ENCODE measurements around the gene TTPAL. TPM values are rescaled to one million over a fixed set of nuclear protein-coding genes. Genes with fewer than 3 reads are reported as not detected.

TTPAL gene
- total RNA-seq, 6 experiments from 2014 or later: 18.0 to 102 (median 28.7) TPM

- ATAC-seq: no peak
- intact Hi-C loops (cut with DNase I): no loop called here
- 88% methylated on average over 3 of the region's 3 CpGs for WGBS (ENCODE audit: insufficient coverage, low coverage, low lambda C conversion rate, missing lambda C conversion rate)
Observed at GRCh38 chr20:44496976-44497375, 21.3 kb downstream of the TTPAL start.

GRCh38 chr20:44497761-44498160 lies 22.1 kb downstream of the TTPAL start:
- WGBS (ENCODE audit: insufficient coverage, low coverage, low lambda C conversion rate, missing lambda C conversion rate): 80% methylated on average over 3 of the region's 3 CpGs
- ATAC-seq: no peak

More at GRCh38 chr20:44496976-44497375, 21.3 kb downstream of the TTPAL start:
- peaks cover 17 to 82% (median 39%) of the 10 kb centered on the region in 4 donors for H3K36me3 ChIP-seq
- no peak for TF ChIP-seq CTCF (IDR thresholded peaks at IDR 0.05)
- TF ChIP-seq POLR2A (IDR thresholded peaks at IDR 0.05): no peak
- no peaks in the 10 kb centered on the region for H3K27me3 ChIP-seq
- H3K4me1 ChIP-seq: peaks cover 0 to 7% (median 0%) of the 10 kb centered on the region in 4 donors
- DNase-seq: no peak
- H3K4me3 ChIP-seq: no peak overlapping the region
- H3K9me3 ChIP-seq: no peaks in the 10 kb centered on the region
- H3K27ac ChIP-seq: no peak overlapping the region

GRCh38 chr20:44500221-44500620 lies 24.5 kb downstream of the TTPAL start:
- DNase-seq (no peak), ATAC-seq (no peak)
- Histone ChIP-seq H3K9me3 (no peaks in the 10 kb centered on the region), H3K27ac (no peak overlapping the region), H3K27me3 (no peaks in the 10 kb centered on the region), H3K4me1 (peaks cover 0 to 3% (median 0%) of the 10 kb centered on the region in 4 donors), H3K36me3 (peaks cover 29 to 83% (median 55%) of the 10 kb centered on the region in 4 donors), H3K4me3 (no peak overlapping the region)
- TF ChIP-seq CTCF (IDR thresholded peaks at IDR 0.05) (no peak), POLR2A (IDR thresholded peaks at IDR 0.05) (no peak)
- 88% methylated on average over 3 of the region's 3 CpGs for WGBS (ENCODE audit: insufficient coverage, low coverage, low lambda C conversion rate, missing lambda C conversion rate)
- intact Hi-C loops (cut with DNase I): no loop called here

More at GRCh38 chr20:44497761-44498160, 22.1 kb downstream of the TTPAL start:
- Histone ChIP-seq H3K4me3 (no peak overlapping the region), H3K27ac (no peak overlapping the region), H3K36me3 (peaks cover 22 to 82% (median 44%) of the 10 kb centered on the region in 4 donors), H3K27me3 (no peaks in the 10 kb centered on the region), H3K9me3 (no peaks in the 10 kb centered on the region), H3K4me1 (peaks cover 0 to 7% (median 0%) of the 10 kb centered on the region in 4 donors)
- no peak for DNase-seq
- TF ChIP-seq POLR2A (IDR thresholded peaks at IDR 0.05) (no peak), CTCF (IDR thresholded peaks at IDR 0.05) (no peak)
- intact Hi-C loops (cut with DNase I): no loop called here

GRCh38 chr20:44501448-44501847 lies 25.8 kb downstream of the TTPAL start:
- no peak for TF ChIP-seq POLR2A (IDR thresholded peaks at IDR 0.05)
- no peak for TF ChIP-seq CTCF (IDR thresholded peaks at IDR 0.05)
- no peak for ATAC-seq

More at GRCh38 chr20:44501448-44501847, 25.8 kb downstream of the TTPAL start:
- Histone ChIP-seq H3K9me3 (no peaks in the 10 kb centered on the region), H3K27me3 (no peaks in the 10 kb centered on the region), H3K4me3 (no peak overlapping the region), H3K27ac (no peak overlapping the region), H3K36me3 (peaks cover 29 to 82% (median 59%) of the 10 kb centered on the region in 4 donors), H3K4me1 (no peaks in the 10 kb centered on the region)
- no peak for DNase-seq
- intact Hi-C loops (cut with DNase I): no loop called here
- 87% methylated on average over 5 of the region's 5 CpGs for WGBS (ENCODE audit: insufficient coverage, low coverage, low lambda C conversion rate, missing lambda C conversion rate)

All from right lobe of liver (tissue), 6 donors.